ENCODE results near the gene RAB3IP.

Gene RAB3IP

GRCh38 chr12:69834576-69834975 lies 95.9 kb downstream of the RAB3IP start:
- Histone ChIP-seq H2AFZ (ENCODE audit: low read length) (no peak overlapping the region), H3K9ac (ENCODE audit: low read length) (no peak overlapping the region), H3K27ac (ENCODE audit: low read length) (no peak overlapping the region), H3K4me2 (ENCODE audit: low read depth, low read length) (no peak overlapping the region), H4K20me1 (ENCODE audit: insufficient read depth, low read length) (no peaks in the 10 kb centered on the region), H3K9me2 (replicated peaks; ENCODE audit: insufficient read depth, low read length) (no peaks in the 10 kb centered on the region), H3K27me3 (replicated peaks; ENCODE audit: insufficient read depth, low read length) (no peaks in the 10 kb centered on the region), H3K9me3 (replicated peaks; ENCODE audit: insufficient read depth, low read length) (no peaks in the 10 kb centered on the region), H3K36me3 (replicated peaks; ENCODE audit: insufficient read depth, low read length) (no peaks in the 10 kb centered on the region), H3K4me1 (ENCODE audit: low read length) (no peaks in the 10 kb centered on the region), H3K4me3 (ENCODE audit: low read length) (no peak overlapping the region), H3K79me2 (ENCODE audit: low read length) (no peaks in the 10 kb centered on the region), H3F3A (ENCODE audit: insufficient read depth, low read length) (no peaks in the 10 kb centered on the region)
- no peak for DNase-seq
- no peak for TF ChIP-seq EZH2 (optimal IDR thresholded peaks at IDR 0.05; ENCODE audit: low read depth, low read length)
- TF ChIP-seq CTCF (IDR thresholded peaks at IDR 0.05; ENCODE audit: low read length): no peak
- TF ChIP-seq EZH2phosphoT487 (IDR thresholded peaks at IDR 0.05; ENCODE audit: low read length): no peak

DNA sequence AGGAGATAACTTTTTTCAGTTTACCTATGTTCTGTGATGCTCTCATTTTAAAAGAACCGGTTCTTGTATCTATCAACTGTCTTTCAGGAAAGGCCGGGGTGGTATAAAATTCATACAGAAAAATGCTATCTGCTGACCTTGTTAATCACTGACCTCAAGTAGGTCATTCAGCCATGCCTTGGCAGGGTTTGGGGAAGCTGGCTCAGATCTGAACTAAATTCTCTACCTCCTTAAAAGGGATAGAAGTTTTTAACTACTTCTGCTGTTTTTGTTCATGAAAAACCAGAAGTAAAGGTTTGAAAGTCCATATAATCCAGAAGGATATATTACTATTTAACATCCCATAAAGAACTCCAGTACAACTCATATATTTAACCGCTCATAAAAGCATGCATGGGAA lies 96.4 kb downstream of the RAB3IP start:
- no peaks in the 10 kb centered on the region for H3F3A ChIP-seq (ENCODE audit: insufficient read depth, low read length)
- TF ChIP-seq CTCF (IDR thresholded peaks at IDR 0.05; ENCODE audit: low read length) (no peak), EZH2phosphoT487 (IDR thresholded peaks at IDR 0.05; ENCODE audit: low read length) (no peak), EZH2 (optimal IDR thresholded peaks at IDR 0.05; ENCODE audit: low read depth, low read length) (no peak)
- H3K4me1 ChIP-seq (ENCODE audit: low read length): no peaks in the 10 kb centered on the region
- H3K9me3 ChIP-seq (replicated peaks; ENCODE audit: insufficient read depth, low read length): no peaks in the 10 kb centered on the region
- no peak overlapping the region for H3K9ac ChIP-seq (ENCODE audit: low read length)
- no peaks in the 10 kb centered on the region for H3K9me2 ChIP-seq (replicated peaks; ENCODE audit: insufficient read depth, low read length)
- H3K27ac ChIP-seq (ENCODE audit: low read length): no peak overlapping the region
- H3K27me3 ChIP-seq (replicated peaks; ENCODE audit: insufficient read depth, low read length): no peaks in the 10 kb centered on the region
- DNase-seq: no peak
- H3K79me2 ChIP-seq (ENCODE audit: low read length): no peaks in the 10 kb centered on the region
- H3K4me3 ChIP-seq (ENCODE audit: low read length): no peak overlapping the region
- no peak overlapping the region for H3K4me2 ChIP-seq (ENCODE audit: low read depth, low read length)
- no peaks in the 10 kb centered on the region for H3K36me3 ChIP-seq (replicated peaks; ENCODE audit: insufficient read depth, low read length)
- no peak overlapping the region for H2AFZ ChIP-seq (ENCODE audit: low read length)
- H4K20me1 ChIP-seq (ENCODE audit: insufficient read depth, low read length): no peaks in the 10 kb centered on the region

GRCh38 chr12:69836015-69836414 lies 97.4 kb downstream of the RAB3IP start:
- no peaks in the 10 kb centered on the region for H3K4me1 ChIP-seq (ENCODE audit: low read length)
- no peak overlapping the region for H3K4me2 ChIP-seq (ENCODE audit: low read depth, low read length)
- no peak overlapping the region for H2AFZ ChIP-seq (ENCODE audit: low read length)
- DNase-seq: no peak
- H3K9me2 ChIP-seq (replicated peaks; ENCODE audit: insufficient read depth, low read length): no peaks in the 10 kb centered on the region
- no peaks in the 10 kb centered on the region for H3K9me3 ChIP-seq (replicated peaks; ENCODE audit: insufficient read depth, low read length)
- no peak overlapping the region for H3K27ac ChIP-seq (ENCODE audit: low read length)
- TF ChIP-seq EZH2phosphoT487 (IDR thresholded peaks at IDR 0.05; ENCODE audit: low read length) (no peak), CTCF (IDR thresholded peaks at IDR 0.05; ENCODE audit: low read length) (no peak), EZH2 (optimal IDR thresholded peaks at IDR 0.05; ENCODE audit: low read depth, low read length) (no peak)
- H3F3A ChIP-seq (ENCODE audit: insufficient read depth, low read length): no peaks in the 10 kb centered on the region
- H3K27me3 ChIP-seq (replicated peaks; ENCODE audit: insufficient read depth, low read length): no peaks in the 10 kb centered on the region
- H3K4me3 ChIP-seq (ENCODE audit: low read length): no peak overlapping the region
- no peaks in the 10 kb centered on the region for H4K20me1 ChIP-seq (ENCODE audit: insufficient read depth, low read length)
- H3K9ac ChIP-seq (ENCODE audit: low read length): no peak overlapping the region
- H3K79me2 ChIP-seq (ENCODE audit: low read length): no peaks in the 10 kb centered on the region
- no peaks in the 10 kb centered on the region for H3K36me3 ChIP-seq (replicated peaks; ENCODE audit: insufficient read depth, low read length)

Measured in MM.1S (cell line).